Lower leg skin (tissue), 3 donors: Measurements from ENCODE around the gene SLC1A1.
"Not testable (repeated sequence)": the region's sequence is repeated elsewhere in the genome, so short reads cannot be mapped to it uniquely, and the experiment has no call there.

ENCODE experiments used
- POLR2A ChIP-seq, 2 donors: fragments of 450-650 bp; IDR thresholded peaks; one replicate each; pipeline ENCODE4 v1.6.1; 2016 to 2017; ENCODE audit warnings: antibody characterized with exemption in 2 of 2, mild to moderate bottlenecking in 1 of 2, moderate library complexity in 1 of 2
- TF ChIP-seq, protein P1 (sequence below), 3 donors: fragments of 450-650 bp; IDR thresholded peaks; one replicate each; pipeline ENCODE4 v1.5.1; 2016; ENCODE audit warnings: antibody characterized with exemption in 3 of 3, mild to moderate bottlenecking in 3 of 3, moderate library complexity in 2 of 3

DNA sequence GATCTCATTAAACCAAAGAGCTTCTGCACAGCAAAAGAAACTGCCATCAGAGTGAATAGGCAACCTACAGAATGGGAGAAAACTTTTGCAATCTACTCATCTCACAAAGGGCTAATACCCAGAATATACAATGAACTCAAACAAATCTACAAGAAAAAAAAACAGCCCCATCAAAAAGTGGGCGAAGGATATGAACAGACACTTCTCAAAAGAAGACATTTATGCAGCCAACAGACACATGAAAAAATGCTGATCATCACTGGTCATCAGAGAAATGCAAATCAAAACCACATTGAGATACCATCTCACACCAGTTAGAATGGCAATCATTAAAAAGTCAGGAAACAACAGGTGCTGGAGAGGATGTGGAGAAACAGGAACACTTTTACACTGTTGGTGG lies 45.9 kb downstream of the SLC1A1 start:
- TF ChIP-seq, protein P1, sequence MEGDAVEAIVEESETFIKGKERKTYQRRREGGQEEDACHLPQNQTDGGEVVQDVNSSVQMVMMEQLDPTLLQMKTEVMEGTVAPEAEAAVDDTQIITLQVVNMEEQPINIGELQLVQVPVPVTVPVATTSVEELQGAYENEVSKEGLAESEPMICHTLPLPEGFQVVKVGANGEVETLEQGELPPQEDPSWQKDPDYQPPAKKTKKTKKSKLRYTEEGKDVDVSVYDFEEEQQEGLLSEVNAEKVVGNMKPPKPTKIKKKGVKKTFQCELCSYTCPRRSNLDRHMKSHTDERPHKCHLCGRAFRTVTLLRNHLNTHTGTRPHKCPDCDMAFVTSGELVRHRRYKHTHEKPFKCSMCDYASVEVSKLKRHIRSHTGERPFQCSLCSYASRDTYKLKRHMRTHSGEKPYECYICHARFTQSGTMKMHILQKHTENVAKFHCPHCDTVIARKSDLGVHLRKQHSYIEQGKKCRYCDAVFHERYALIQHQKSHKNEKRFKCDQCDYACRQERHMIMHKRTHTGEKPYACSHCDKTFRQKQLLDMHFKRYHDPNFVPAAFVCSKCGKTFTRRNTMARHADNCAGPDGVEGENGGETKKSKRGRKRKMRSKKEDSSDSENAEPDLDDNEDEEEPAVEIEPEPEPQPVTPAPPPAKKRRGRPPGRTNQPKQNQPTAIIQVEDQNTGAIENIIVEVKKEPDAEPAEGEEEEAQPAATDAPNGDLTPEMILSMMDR (IDR thresholded peaks at IDR 0.05) = not testable (repeated sequence)
- not testable (repeated sequence) for TF ChIP-seq POLR2A (IDR thresholded peaks at IDR 0.05)
